HepG2 (cell line): ENCODE measurements around the gene CEP120.

Experiments used
- FOXJ3 ChIP-seq: sonication (generic); formaldehyde crosslinking; IDR thresholded peaks from 2 replicates; pipeline ENCODE4 v1.4.0; 2020; ENCODE audit warnings: missing genetic modification reagents, mild to moderate bottlenecking, borderline replicate concordance
- GABPA ChIP-seq, 2 experiments: IDR thresholded peaks; 2 replicates each; pipeline ENCODE4 v1.6.1; 2011 to 2016; ENCODE audit warnings: low read depth in 2 of 2, low read length in 1 of 2, missing biosample characterization in 1 of 2, missing genetic modification characterization in 1 of 2
- HDAC2 ChIP-seq: sonication (generic); formaldehyde crosslinking; IDR thresholded peaks from 2 replicates; pipeline ENCODE4 v1.4.0; 2020; ENCODE audit warnings: missing genetic modification reagents
- MEIS2 ChIP-seq: sonication (generic); formaldehyde crosslinking; IDR thresholded peaks from 2 replicates; pipeline ENCODE4 v1.9.0; 2021; ENCODE audit warnings: mild to moderate bottlenecking, missing genetic modification reagents
- SOX5 ChIP-seq: IDR thresholded peaks from 2 replicates; pipeline ENCODE4 v1.6.1; 2016; ENCODE audit warnings: borderline replicate concordance
- TAF1 ChIP-seq: sonication (generic); formaldehyde crosslinking; IDR thresholded peaks from 2 replicates; pipeline ENCODE4 v1.4.0; 2020; ENCODE audit warnings: missing genetic modification reagents
- ZNF124 ChIP-seq: sonication (generic); formaldehyde crosslinking; IDR thresholded peaks from 2 replicates; pipeline ENCODE4 v1.4.0; 2020; ENCODE audit warnings: missing genetic modification reagents
- TF ChIP-seq, protein P1 (sequence below): sonication (generic); formaldehyde crosslinking; IDR thresholded peaks from 2 replicates; pipeline ENCODE4 v1.5.0; 2020; ENCODE audit warnings: mild to moderate bottlenecking, missing genetic modification reagents, moderate library complexity
- TF ChIP-seq, protein P2 (sequence below): sonication (generic); formaldehyde crosslinking; IDR thresholded peaks from 2 replicates; pipeline ENCODE4 v1.4.0; 2020; ENCODE audit warnings: mild to moderate bottlenecking, missing genetic modification reagents
- TF ChIP-seq, protein P3 (sequence below): sonication (generic); formaldehyde crosslinking; conservative IDR thresholded peaks from 2 replicates; pipeline ENCODE4 v1.4.0; 2020; ENCODE audit warnings: missing genetic modification reagents
- TF ChIP-seq, protein P4 (sequence below): sonication (generic); formaldehyde crosslinking; IDR thresholded peaks from 2 replicates; pipeline ENCODE4 v1.4.0; 2020; ENCODE audit warnings: missing genetic modification reagents, borderline replicate concordance

DNA sequence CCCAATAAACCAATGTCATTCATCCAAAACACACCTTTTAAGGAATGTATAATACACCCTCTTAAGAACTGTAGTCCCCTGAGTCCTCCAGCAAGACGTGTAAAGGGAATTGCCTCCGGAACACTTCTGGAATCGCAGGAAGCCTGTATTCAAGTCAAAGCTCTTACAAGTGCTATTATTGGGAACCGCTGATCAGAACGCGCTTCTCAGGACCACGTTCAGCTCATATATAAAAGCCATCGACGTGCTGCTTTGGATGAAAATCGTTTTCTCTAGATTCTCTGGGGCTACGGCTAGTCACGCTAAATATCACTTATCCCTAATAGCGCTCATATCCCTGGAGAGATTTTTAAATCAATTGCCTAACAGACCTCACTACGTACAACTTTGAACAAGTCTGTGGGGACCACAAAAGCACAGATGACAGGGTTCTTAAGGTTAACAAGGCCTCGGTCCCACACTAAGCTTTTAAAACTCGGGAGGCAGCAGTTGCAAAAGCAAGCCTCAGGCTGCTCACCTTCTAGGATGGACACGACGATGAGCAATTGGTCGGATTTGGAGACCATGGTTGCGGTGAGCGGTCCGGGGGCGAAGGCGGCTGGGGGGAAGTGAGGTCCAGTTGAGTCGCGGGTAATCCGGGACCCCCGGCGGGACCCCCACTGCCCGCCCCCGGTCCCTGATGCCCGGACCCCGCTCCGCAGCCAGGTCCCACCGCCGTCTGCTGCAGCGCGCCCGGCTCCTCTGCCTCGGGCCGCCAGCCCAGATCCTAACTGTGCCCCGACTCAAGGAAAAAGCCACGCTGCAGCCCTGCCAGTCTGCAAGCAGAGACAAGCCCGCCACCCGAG is 548 bp downstream of the CEP120 start:
- TF ChIP-seq FOXJ3 (CRISPR knock-in tag): no peak
- TF ChIP-seq GABPA (IDR thresholded peaks at IDR 0.05; ENCODE audit: low read depth, low read length): no peak
- TF ChIP-seq GABPA (CRISPR knock-in tag; IDR thresholded peaks at IDR 0.05; ENCODE audit: low read depth): no peak
- no peak for TF ChIP-seq HDAC2 (CRISPR knock-in tag)
- TF ChIP-seq, protein P1, sequence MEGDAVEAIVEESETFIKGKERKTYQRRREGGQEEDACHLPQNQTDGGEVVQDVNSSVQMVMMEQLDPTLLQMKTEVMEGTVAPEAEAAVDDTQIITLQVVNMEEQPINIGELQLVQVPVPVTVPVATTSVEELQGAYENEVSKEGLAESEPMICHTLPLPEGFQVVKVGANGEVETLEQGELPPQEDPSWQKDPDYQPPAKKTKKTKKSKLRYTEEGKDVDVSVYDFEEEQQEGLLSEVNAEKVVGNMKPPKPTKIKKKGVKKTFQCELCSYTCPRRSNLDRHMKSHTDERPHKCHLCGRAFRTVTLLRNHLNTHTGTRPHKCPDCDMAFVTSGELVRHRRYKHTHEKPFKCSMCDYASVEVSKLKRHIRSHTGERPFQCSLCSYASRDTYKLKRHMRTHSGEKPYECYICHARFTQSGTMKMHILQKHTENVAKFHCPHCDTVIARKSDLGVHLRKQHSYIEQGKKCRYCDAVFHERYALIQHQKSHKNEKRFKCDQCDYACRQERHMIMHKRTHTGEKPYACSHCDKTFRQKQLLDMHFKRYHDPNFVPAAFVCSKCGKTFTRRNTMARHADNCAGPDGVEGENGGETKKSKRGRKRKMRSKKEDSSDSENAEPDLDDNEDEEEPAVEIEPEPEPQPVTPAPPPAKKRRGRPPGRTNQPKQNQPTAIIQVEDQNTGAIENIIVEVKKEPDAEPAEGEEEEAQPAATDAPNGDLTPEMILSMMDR (CRISPR knock-in tag): no peak
- no peak for TF ChIP-seq SOX5 (CRISPR knock-in tag)
- no peak for TF ChIP-seq ZNF124
- TF ChIP-seq TAF1 (CRISPR knock-in tag): no peak
- TF ChIP-seq, protein P2, sequence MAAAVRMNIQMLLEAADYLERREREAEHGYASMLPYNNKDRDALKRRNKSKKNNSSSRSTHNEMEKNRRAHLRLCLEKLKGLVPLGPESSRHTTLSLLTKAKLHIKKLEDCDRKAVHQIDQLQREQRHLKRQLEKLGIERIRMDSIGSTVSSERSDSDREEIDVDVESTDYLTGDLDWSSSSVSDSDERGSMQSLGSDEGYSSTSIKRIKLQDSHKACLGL (CRISPR knock-in tag): no peak
- no peak for TF ChIP-seq MEIS2 (CRISPR knock-in tag)
- TF ChIP-seq, protein P3, sequence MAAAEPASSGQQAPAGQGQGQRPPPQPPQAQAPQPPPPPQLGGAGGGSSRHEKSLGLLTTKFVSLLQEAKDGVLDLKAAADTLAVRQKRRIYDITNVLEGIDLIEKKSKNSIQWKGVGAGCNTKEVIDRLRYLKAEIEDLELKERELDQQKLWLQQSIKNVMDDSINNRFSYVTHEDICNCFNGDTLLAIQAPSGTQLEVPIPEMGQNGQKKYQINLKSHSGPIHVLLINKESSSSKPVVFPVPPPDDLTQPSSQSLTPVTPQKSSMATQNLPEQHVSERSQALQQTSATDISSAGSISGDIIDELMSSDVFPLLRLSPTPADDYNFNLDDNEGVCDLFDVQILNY (CRISPR knock-in tag): no peak
- TF ChIP-seq, protein P4, sequence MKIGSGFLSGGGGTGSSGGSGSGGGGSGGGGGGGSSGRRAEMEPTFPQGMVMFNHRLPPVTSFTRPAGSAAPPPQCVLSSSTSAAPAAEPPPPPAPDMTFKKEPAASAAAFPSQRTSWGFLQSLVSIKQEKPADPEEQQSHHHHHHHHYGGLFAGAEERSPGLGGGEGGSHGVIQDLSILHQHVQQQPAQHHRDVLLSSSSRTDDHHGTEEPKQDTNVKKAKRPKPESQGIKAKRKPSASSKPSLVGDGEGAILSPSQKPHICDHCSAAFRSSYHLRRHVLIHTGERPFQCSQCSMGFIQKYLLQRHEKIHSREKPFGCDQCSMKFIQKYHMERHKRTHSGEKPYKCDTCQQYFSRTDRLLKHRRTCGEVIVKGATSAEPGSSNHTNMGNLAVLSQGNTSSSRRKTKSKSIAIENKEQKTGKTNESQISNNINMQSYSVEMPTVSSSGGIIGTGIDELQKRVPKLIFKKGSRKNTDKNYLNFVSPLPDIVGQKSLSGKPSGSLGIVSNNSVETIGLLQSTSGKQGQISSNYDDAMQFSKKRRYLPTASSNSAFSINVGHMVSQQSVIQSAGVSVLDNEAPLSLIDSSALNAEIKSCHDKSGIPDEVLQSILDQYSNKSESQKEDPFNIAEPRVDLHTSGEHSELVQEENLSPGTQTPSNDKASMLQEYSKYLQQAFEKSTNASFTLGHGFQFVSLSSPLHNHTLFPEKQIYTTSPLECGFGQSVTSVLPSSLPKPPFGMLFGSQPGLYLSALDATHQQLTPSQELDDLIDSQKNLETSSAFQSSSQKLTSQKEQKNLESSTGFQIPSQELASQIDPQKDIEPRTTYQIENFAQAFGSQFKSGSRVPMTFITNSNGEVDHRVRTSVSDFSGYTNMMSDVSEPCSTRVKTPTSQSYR (CRISPR knock-in tag): no peak
